ENCODE results near the gene WWC2.

Gene WWC2

GRCh38 chr4:183141997-183142396 is 42.9 kb downstream of the WWC2 start:
- TF ChIP-seq CTCF (IDR thresholded peaks at IDR 0.05; ENCODE audit: low read depth, low read length) (peak; percentile 36), EZH2phosphoT487 (IDR thresholded peaks at IDR 0.05; ENCODE audit: low read depth) (no peak)
- no peaks in the 10 kb centered on the region for H3K79me2 ChIP-seq (ENCODE audit: low read length)
- H3K36me3 ChIP-seq (replicated peaks; ENCODE audit: low read depth, low read length), result no peaks in the 10 kb centered on the region
- no peak overlapping the region for H2AFZ ChIP-seq (ENCODE audit: low read depth, low read length)
- H3K9ac ChIP-seq (ENCODE audit: low read length), result no peak overlapping the region
- no peaks in the 10 kb centered on the region for H3K27me3 ChIP-seq (ENCODE audit: low read depth, low read length)
- H3K4me1 ChIP-seq (ENCODE audit: low read length), result peaks cover 17% of the 10 kb centered on the region
- no peak overlapping the region for H3K4me2 ChIP-seq (ENCODE audit: low read length)
- no peaks in the 10 kb centered on the region for H4K20me1 ChIP-seq (ENCODE audit: insufficient read depth, low read length)
- H3K4me3 ChIP-seq (ENCODE audit: low read length), result no peak overlapping the region
- H3K27ac ChIP-seq (ENCODE audit: low read length), result no peak overlapping the region
- H3K9me3 ChIP-seq (ENCODE audit: insufficient read depth, low read length), result no peaks in the 10 kb centered on the region

- 0 out of 2 replicates have a peak overlapping the region, but pooled peaks have one; percentile 9 for H3K4me2 ChIP-seq (ENCODE audit: low read length)
- H4K20me1 ChIP-seq (ENCODE audit: insufficient read depth, low read length), result no peaks in the 10 kb centered on the region
- 0 out of 2 replicates have a peak overlapping the region, but pooled peaks have one; percentile 42 for H2AFZ ChIP-seq (ENCODE audit: low read depth, low read length)
- H3K36me3 ChIP-seq (replicated peaks; ENCODE audit: low read depth, low read length), result no peaks in the 10 kb centered on the region
- no peak overlapping the region for H3K9ac ChIP-seq (ENCODE audit: low read length)
- H3K9me3 ChIP-seq (ENCODE audit: insufficient read depth, low read length), result no peaks in the 10 kb centered on the region
- no peak overlapping the region for H3K27ac ChIP-seq (ENCODE audit: low read length)
- TF ChIP-seq EZH2phosphoT487 (IDR thresholded peaks at IDR 0.05; ENCODE audit: low read depth) (no peak), CTCF (IDR thresholded peaks at IDR 0.05; ENCODE audit: low read depth, low read length) (no peak)
- no peaks in the 10 kb centered on the region for H3K27me3 ChIP-seq (ENCODE audit: low read depth, low read length)
- H3K4me3 ChIP-seq (ENCODE audit: low read length), result no peak overlapping the region
- peaks cover 22% of the 10 kb centered on the region for H3K4me1 ChIP-seq (ENCODE audit: low read length)
- H3K79me2 ChIP-seq (ENCODE audit: low read length), result no peaks in the 10 kb centered on the region
These were observed 43.8 kb downstream of the WWC2 start for GRCh38 chr4:183142571-183143550.

GRCh38 chr4:183144787-183145186 is 45.7 kb downstream of the WWC2 start:
- Histone ChIP-seq H4K20me1 (ENCODE audit: insufficient read depth, low read length) (no peaks in the 10 kb centered on the region), H3K27ac (ENCODE audit: low read length) (no peak overlapping the region), H2AFZ (ENCODE audit: low read depth, low read length) (no peak overlapping the region), H3K9ac (ENCODE audit: low read length) (no peak overlapping the region), H3K4me3 (ENCODE audit: low read length) (no peak overlapping the region), H3K4me2 (ENCODE audit: low read length) (no peak overlapping the region), H3K9me3 (ENCODE audit: insufficient read depth, low read length) (no peaks in the 10 kb centered on the region), H3K79me2 (ENCODE audit: low read length) (no peaks in the 10 kb centered on the region), H3K4me1 (ENCODE audit: low read length) (peaks cover 22% of the 10 kb centered on the region), H3K27me3 (ENCODE audit: low read depth, low read length) (no peaks in the 10 kb centered on the region), H3K36me3 (replicated peaks; ENCODE audit: low read depth, low read length) (no peaks in the 10 kb centered on the region)
- TF ChIP-seq EZH2phosphoT487 (IDR thresholded peaks at IDR 0.05; ENCODE audit: low read depth), result no peak
- no peak for TF ChIP-seq CTCF (IDR thresholded peaks at IDR 0.05; ENCODE audit: low read depth, low read length)

GRCh38 chr4:183145773-183146172 is 46.7 kb downstream of the WWC2 start:
- Histone ChIP-seq H4K20me1 (ENCODE audit: insufficient read depth, low read length) (no peaks in the 10 kb centered on the region), H3K9me3 (ENCODE audit: insufficient read depth, low read length) (no peaks in the 10 kb centered on the region), H3K4me3 (ENCODE audit: low read length) (no peak overlapping the region), H3K79me2 (ENCODE audit: low read length) (no peaks in the 10 kb centered on the region), H3K4me1 (ENCODE audit: low read length) (peaks cover 22% of the 10 kb centered on the region), H3K36me3 (replicated peaks; ENCODE audit: low read depth, low read length) (no peaks in the 10 kb centered on the region), H3K27me3 (ENCODE audit: low read depth, low read length) (no peaks in the 10 kb centered on the region), H3K9ac (ENCODE audit: low read length) (no peak overlapping the region), H3K4me2 (ENCODE audit: low read length) (no peak overlapping the region), H2AFZ (ENCODE audit: low read depth, low read length) (no peak overlapping the region), H3K27ac (ENCODE audit: low read length) (no peak overlapping the region)
- TF ChIP-seq EZH2phosphoT487 (IDR thresholded peaks at IDR 0.05; ENCODE audit: low read depth) (no peak), CTCF (IDR thresholded peaks at IDR 0.05; ENCODE audit: low read depth, low read length) (no peak)
